Measurements from ENCODE around the gene CPNE8.
A peak's percentile ranks its signal among the peaks of the same experiment; 100 is the strongest.

The CPNE8 gene

DNA sequence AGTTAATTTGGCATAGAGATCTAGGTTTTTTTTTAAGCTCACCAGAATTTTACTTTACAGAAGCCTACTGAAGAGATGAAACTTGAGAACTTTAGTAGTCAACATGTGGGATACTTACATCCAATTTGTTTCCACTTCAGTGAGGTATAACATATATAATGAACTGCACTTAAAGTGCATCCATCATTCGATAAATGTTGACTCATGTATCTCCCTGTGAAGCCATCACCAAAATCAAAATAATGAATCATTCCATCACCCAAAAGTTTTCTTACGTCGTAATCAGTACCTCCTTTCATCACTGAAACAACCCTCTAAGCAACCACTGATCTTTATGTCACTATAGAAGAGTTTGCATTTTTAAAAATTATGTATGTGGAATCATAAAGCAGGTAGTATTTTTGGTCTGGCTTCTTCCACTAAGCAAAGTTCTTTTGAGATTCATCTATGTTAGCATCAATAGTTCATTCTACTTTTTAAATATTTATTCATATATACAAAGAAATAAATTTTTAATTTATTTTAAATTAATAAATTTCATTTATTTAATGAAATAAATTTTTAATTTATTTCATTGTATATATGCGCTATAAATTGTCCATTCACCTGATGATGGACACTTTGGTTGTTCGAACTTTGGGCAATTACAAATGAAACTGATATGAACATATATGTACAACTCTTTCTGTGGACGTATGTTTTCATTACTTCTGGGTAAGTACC lies 2.0 kb upstream of the CPNE8 start:
- TF ChIP-seq CTCF (IDR thresholded peaks at IDR 0.05; ENCODE audit: extremely low read depth, missing control alignments), result no peak
- no peak for DNase-seq (ENCODE audit: low spot score)

- peak; percentile 75 for DNase-seq (ENCODE audit: low spot score)
- peak; percentile 90 for TF ChIP-seq CTCF (IDR thresholded peaks at IDR 0.05; ENCODE audit: extremely low read depth, missing control alignments)
Observed at GRCh38 chr12:38906482-38907200, 1.2 kb upstream of the CPNE8 start.

- peak; percentile 73 for DNase-seq (ENCODE audit: low spot score)
- TF ChIP-seq CTCF (IDR thresholded peaks at IDR 0.05; ENCODE audit: extremely low read depth, missing control alignments), result no peak
Observed at GRCh38 chr12:38904537-38905479, 583 bp downstream of the CPNE8 start.

- no peak for TF ChIP-seq CTCF (IDR thresholded peaks at IDR 0.05; ENCODE audit: extremely low read depth, missing control alignments)
- no peak for DNase-seq (ENCODE audit: low spot score)
Observed at GRCh38 chr12:38903596-38903995, 1.8 kb downstream of the CPNE8 start.

- TF ChIP-seq CTCF (IDR thresholded peaks at IDR 0.05; ENCODE audit: extremely low read depth, missing control alignments), result no peak
- no peak for DNase-seq (ENCODE audit: low spot score)
Observed at GRCh38 chr12:38898001-38898684, 7.2 kb downstream of the CPNE8 start.

GRCh38 chr12:38895446-38895845 lies 9.9 kb downstream of the CPNE8 start:
- no peak for DNase-seq (ENCODE audit: low spot score)

More at GRCh38 chr12:38895446-38895845, 9.9 kb downstream of the CPNE8 start:
- no peak for TF ChIP-seq CTCF (IDR thresholded peaks at IDR 0.05; ENCODE audit: extremely low read depth, missing control alignments)
